Left lobe of liver (tissue), 2 donors: Measurements from ENCODE around the gene COQ5. TPM values are rescaled to one million over a fixed set of nuclear protein-coding genes. Genes with fewer than 3 reads are reported as not detected.
"Not testable (repeated sequence)": the region's sequence is repeated elsewhere in the genome, so short reads cannot be mapped to it uniquely, and the experiment has no call there.

Experiments
- ATAC-seq: fragments of 200-7000 bp; cut with Tn5 transposase; one replicate; pipeline ENCODE4 v1.9.1; 2020; ENCODE audit warnings: mild to moderate bottlenecking, moderate library complexity
- DNase-seq: peaks from one replicate; pipeline ENCODE4 v3.0.0-alpha.2; 2020; ENCODE audit warnings: low spot score
- total RNA-seq: library from RNA; stranded (reverse); gene quantifications from one replicate; pipeline ENCODE4 v1.2.1, GENCODE V29; 2021
- donor health status: DM: no; HTN: no; CAD: no; lungs with moderate emphysema.
- donor health status: DM: no; HTN: yes; CAD: no.

COQ5 gene
- total RNA-seq, 1 donor from 2014 or later = 32.1 TPM

- ATAC-seq, DNase-seq: not testable (repeated sequence)
These were observed 1.4 kb upstream of the COQ5 start for GRCh38 chr12:120530418-120530761.

- DNase-seq = no peak
- ATAC-seq = peak; percentile 56
These were observed 871 bp upstream of the COQ5 start for GRCh38 chr12:120529641-120530417.

DNA sequence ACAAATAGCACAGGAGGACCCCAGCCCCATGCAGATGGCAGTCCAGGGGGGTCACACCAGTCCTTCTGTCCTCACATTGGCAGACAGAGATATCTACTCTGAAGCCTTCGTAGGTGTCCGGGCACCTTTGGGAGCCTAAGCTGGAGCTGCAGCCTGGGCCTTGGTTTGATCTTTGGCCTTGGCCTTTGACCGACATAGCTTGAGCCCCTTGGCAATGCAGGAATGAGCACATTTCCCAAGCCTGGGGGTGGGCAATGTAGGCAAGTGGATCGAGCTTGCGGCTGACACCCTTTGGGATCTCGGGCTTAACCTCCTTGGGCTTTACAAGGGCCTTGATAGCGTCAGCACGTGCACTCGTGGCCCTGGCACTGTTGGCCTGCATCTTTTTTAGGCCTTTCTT is 6.4 kb downstream of the COQ5 start:
- DNase-seq (no peak), ATAC-seq (peak; percentile 47)

DNA sequence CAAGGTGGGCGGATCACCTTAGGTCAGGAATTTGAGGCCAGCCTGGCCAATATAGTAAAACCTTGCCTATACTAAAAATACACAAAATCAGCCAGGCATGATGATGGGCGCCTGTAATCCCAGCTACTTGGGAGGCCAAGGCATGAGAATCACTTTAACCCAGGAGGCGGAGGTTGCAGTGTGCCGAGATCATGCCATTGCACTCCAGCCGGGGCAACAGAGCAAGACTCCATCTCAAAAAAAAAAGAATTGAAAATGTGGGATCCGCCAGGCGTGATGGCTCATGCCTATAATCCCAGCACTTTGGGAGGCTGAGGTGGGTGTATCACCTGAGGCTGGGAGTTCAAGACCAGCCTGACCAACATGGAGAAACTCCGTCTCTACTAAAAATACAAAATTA is 9.6 kb downstream of the COQ5 start:
- not testable (repeated sequence) for ATAC-seq, DNase-seq

- DNase-seq (no peak), ATAC-seq (no peak)
These were observed 13.5 kb downstream of the COQ5 start for GRCh38 chr12:120515496-120515895.

DNA sequence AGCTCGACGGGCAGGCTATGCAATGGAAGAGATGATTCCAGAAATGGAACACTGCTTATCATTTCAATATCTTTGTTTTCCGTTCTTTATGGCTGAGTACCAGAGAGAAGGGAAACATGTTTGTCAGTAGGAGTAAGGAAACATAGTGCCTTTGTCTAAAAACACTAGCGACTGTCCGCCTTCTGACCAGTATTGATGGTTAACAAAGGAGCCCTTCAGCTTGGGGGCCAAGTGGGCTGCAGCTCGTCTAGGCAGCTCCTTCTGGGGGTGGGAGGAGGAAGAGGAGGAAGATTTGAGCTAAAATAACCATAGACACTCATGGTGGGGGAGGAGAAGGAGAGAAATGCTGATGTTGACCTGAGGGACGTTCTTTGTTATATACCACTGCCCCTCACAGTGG is 15.0 kb downstream of the COQ5 start:
- DNase-seq (no peak), ATAC-seq (no peak)

DNA sequence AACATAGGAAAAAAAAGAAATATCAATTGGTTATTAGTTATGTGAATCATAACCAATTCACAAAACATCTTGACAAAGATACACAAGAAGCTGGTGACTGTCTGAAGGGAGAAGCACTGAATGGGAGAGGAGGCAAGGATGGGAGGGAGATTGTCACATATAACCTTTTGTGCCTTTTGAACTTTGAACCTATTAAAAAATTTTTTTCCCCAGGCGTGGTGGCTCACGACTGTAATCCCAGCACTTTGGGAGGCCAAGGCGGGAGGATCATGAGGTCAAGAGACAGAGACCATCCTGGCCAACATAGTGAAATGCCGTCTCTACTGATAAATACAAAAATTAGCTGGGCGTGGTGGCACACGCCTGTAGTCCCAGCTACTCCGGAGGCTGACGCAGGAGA is 20.4 kb downstream of the COQ5 start:
- ATAC-seq (no peak), DNase-seq (no peak)

GRCh38 chr12:120504587-120504986 is 24.4 kb downstream of the COQ5 start:
- DNase-seq (no peak), ATAC-seq (no peak)

- no peak for DNase-seq
- ATAC-seq = no peak
These were observed 28.4 kb downstream of the COQ5 start for GRCh38 chr12:120500581-120500980.

DNA sequence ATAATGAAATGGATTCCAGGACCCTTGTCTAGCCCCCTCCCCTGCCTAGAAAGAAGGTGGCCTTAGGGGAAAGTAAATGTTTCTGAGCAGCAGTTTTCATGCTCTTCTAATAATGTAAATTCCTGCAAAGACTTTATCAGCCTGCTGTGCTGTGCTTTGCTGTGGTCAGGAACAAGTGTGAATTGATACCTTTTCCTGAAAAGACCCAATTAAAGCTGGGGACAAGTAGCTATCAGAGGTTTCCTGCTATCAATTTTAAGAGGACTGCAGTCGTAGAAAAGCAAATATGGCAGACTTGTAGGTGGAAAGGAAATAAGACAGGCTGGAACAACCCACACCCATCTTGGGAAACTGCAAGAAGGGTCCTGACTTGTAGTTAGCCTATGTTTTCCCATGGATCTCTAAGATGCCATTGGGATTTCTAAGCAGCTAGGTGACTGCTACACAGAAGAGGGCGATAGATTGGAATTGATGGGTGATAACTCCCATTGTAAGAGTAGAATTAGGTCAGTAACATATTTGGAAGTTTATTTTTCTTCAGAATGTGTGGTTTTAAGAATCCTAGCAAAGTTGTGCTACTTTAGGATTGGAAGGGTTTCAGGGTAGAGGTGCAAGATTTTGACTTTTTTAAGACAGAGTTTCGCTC is 30.0 kb downstream of the COQ5 start:
- no peak for DNase-seq
- no peak for ATAC-seq

- no peak for ATAC-seq
- no peak for DNase-seq
These were observed 31.3 kb downstream of the COQ5 start for GRCh38 chr12:120497524-120498150.

DNA sequence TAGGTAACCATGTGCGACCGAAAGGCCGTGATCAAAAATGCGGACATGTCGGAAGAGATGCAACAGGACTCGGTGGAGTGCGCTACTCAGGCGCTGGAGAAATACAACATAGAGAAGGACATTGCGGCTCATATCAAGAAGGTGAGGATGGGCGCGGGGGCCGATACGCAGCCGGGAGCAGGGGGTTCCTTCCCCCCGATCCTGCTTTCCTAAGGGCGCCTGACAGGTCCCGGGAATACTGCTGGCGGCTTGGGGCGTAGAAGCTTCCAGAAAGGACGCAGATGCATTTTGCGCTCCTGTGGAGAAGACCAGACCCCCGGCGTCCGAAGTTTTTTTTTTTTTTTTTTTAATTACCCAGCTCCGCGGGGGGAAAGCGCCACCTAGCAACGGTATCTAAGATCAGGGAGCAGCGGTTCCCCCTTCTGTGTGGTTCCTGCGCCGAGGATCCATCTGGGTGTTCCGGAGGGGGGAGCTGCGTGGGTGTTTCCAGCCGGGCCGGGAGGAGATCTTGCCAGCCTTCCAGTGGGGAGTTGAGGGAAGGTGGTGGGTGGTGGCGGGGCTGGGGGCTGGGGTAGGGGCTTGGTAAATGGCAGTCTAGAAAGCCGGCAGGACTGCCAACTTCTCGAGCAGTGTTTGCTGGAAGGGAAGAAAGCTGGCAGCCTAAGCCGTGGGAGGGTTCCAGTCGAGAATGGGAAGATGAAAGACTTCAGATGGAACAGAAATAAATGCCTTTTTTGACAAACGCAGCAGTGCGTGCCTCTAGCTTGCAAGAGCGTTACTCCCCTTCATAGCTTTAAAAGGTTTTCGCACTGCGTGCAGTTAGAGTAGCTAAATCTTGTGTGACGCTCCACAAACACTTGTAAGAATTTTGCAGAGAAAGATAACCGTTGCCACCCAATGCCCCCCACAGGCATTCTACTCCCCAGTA is 32.3 kb downstream of the COQ5 start:
- peak; percentile 68 for DNase-seq
- ATAC-seq = peak; percentile 71

- peak; percentile 97 for ATAC-seq
- DNase-seq = peak; percentile 97
These were observed 33.1 kb downstream of the COQ5 start, which contains the start of gene DYNLL1 for GRCh38 chr12:120495731-120496412. Gene DYNLL1, plus strand, starts transcription at chr12:120496113. Its CDS starts 309 bp downstream, at chr12:120496422.

DNA sequence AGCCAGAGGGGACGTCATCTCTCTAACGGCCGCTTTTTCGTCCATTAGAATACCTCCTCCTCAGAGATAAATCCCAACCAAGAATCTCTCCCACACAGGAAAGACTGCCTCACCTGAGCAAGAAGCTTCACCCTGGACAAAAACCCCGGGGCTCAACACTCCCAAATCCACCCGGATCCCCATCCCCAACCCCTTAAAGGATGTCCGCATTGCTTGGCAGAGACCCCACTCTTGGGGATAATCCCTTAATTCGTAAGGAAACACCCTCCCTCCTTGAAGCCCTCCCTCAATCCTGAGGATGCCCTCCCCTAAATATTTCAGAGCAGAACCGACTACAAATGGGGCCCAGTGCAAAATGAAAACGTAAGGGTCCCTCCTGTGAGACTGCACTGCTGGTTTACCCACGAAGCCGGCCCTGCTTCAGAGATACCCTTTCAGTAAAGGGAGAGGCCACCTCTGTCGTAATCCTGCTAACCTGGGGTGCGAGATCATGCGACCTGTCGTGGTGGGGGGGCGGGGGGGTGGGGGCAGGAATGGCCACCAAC is 33.7 kb downstream of the COQ5 start:
- ATAC-seq = no peak
- no peak for DNase-seq

- ATAC-seq (no peak), DNase-seq (no peak)
These were observed 38.0 kb downstream of the COQ5 start for GRCh38 chr12:120490833-120491512.

DNA sequence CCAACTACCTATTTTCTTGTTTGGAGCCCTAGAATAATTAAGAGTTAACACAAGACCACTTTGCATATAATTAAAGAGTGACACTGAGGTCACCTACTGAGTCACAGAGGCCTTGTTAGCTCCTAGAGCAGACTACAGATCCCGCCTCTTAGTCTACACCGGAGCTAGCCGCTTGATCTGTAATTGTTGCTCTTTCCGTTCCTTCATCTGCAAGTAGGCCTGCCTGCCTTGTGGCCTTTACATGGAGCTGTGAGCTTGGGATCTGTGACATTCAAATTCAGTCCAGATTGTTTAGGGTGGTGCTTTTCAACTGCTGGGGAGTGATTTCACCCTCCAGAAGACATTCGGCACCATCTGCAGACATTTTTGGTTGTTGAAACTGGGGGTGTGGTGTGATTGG is 38.6 kb downstream of the COQ5 start:
- ATAC-seq = no peak
- no peak for DNase-seq

- ATAC-seq (no peak), DNase-seq (no peak)
These were observed 39.9 kb downstream of the COQ5 start for GRCh38 chr12:120489018-120489417.

- ATAC-seq = no peak
- DNase-seq = no peak
These were observed 40.8 kb downstream of the COQ5 start for GRCh38 chr12:120488057-120488640.

DNA sequence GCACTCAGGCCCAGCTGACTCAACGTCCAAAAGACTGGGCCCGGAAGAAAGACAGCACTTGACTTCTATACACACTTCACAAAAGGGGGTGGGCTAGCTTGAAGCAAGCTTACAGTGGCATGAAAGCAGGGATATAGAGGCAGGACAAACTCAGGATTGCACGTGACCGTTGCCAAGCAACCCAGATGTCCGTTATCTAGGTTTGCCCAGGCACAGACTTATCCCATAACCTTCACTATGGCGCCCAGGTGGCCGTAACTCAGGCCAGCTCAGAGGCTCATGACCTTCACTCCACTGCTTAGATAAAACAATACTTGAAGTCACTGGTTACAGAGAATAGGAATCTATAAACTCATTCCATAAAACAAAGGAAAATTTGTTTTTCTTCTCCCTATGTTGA is 41.4 kb downstream of the COQ5 start:
- ATAC-seq, DNase-seq: not testable (repeated sequence)
